Neural progenitor cell (in vitro differentiated cells): Measurements from ENCODE around the gene FAM50A. TPM values are rescaled to one million over a fixed set of nuclear protein-coding genes. Genes with fewer than 3 reads are reported as not detected.

Experiments
- DNase-seq: peaks from one replicate; pipeline ENCODE4 v3.0.0-alpha.2; 2016; ENCODE audit warnings: low spot score
- H2AFZ ChIP-seq: fragments of 200-600 bp; sonication (generic); replicated peaks from 2 replicates; pipeline ENCODE4 v1.6.1; 2016; ENCODE audit warnings: antibody characterized with exemption
- H3F3A ChIP-seq: fragments of 200-600 bp; sonication (generic); 2 replicates; pipeline ENCODE4 v1.6.1; 2016; ENCODE audit warnings: antibody characterized with exemption, low read depth
- H3K27ac ChIP-seq: fragments of 200-600 bp; sonication (generic); 2 replicates; pipeline ENCODE4 v1.5.1; 2016; ENCODE audit warnings: mild to moderate bottlenecking
- H3K27me3 ChIP-seq: fragments of 200-600 bp; sonication (generic); 2 replicates; pipeline ENCODE4 v1.6.1; 2016; ENCODE audit warnings: mild to moderate bottlenecking, moderate library complexity
- H3K36me3 ChIP-seq: fragments of 200-600 bp; sonication (generic); 2 replicates; pipeline ENCODE4 v1.5.1; 2016
- H3K4me1 ChIP-seq: fragments of 200-600 bp; sonication (generic); 2 replicates; pipeline ENCODE4 v1.6.1; 2016; ENCODE audit warnings: mixed run types
- H3K4me2 ChIP-seq: fragments of 200-600 bp; sonication (generic); 2 replicates; pipeline ENCODE4 v1.6.1; 2016
- H3K4me3 ChIP-seq: fragments of 200-600 bp; sonication (generic); 2 replicates; pipeline ENCODE4 v1.5.1; 2016
- H3K79me2 ChIP-seq: fragments of 200-600 bp; sonication (generic); 2 replicates; pipeline ENCODE4 v1.6.1; 2016; ENCODE audit warnings: low read depth
- H3K9ac ChIP-seq: fragments of 200-600 bp; sonication (generic); 2 replicates; pipeline ENCODE4 v1.6.1; 2016
- H3K9me3 ChIP-seq: fragments of 200-600 bp; sonication (generic); 2 replicates; pipeline ENCODE4 v1.5.1; 2016; ENCODE audit warnings: low read depth
- H4K20me1 ChIP-seq: fragments of 200-600 bp; sonication (generic); 2 replicates; pipeline ENCODE4 v1.6.1; 2016; ENCODE audit warnings: low read depth
- H3K27ac Mint-ChIP-seq: 3 replicates; pipeline ENCODE4 v1.8.0; 2021; ENCODE audit warnings: mixed read lengths
- H3K27me3 Mint-ChIP-seq: 2 replicates; pipeline ENCODE4 v1.8.0; 2022; ENCODE audit warnings: low read depth, mild to moderate bottlenecking, inconsistent platforms, moderate library complexity, mixed read lengths; ENCODE audit not compliant: insufficient read depth
- H3K36me3 Mint-ChIP-seq: 3 replicates; pipeline ENCODE4 v1.8.0; 2021; ENCODE audit warnings: mixed read lengths
- H3K4me1 Mint-ChIP-seq: 3 replicates; pipeline ENCODE4 v1.8.0; 2021; ENCODE audit warnings: mixed read lengths
- H3K4me3 Mint-ChIP-seq: 3 replicates; pipeline ENCODE4 v1.8.0; 2021; ENCODE audit warnings: mild to moderate bottlenecking, moderate library complexity, mixed read lengths
- H3K9me3 Mint-ChIP-seq: 3 replicates; pipeline ENCODE4 v1.8.0; 2020; ENCODE audit warnings: mixed read lengths
- EZH2 ChIP-seq: fragments of 200-600 bp; sonication (generic); IDR thresholded peaks from 2 replicates; pipeline ENCODE4 v1.6.1; 2017; ENCODE audit warnings: antibody characterized with exemption, mild to moderate bottlenecking, moderate library complexity
- EZH2phosphoT487 ChIP-seq: fragments of 200-600 bp; sonication (generic); IDR thresholded peaks from 2 replicates; pipeline ENCODE4 v1.6.1; 2017; ENCODE audit warnings: antibody characterized with exemption
- total RNA-seq: library from RNA; depleted of rRNA; stranded (reverse); fragments of >200 nt; gene quantifications from 2 replicates; pipeline ENCODE4 v1.2.3, GENCODE V29; 2015; ENCODE audit warnings: low replicate concordance
- TF ChIP-seq, protein P1 (sequence below): fragments of 200-600 bp; sonication (generic); IDR thresholded peaks from 2 replicates; pipeline ENCODE4 v1.5.1; 2017; ENCODE audit warnings: antibody characterized with exemption, mild to moderate bottlenecking

The FAM50A gene
- total RNA-seq, 1 donor from 2014 or later = 30.4 TPM

DNA sequence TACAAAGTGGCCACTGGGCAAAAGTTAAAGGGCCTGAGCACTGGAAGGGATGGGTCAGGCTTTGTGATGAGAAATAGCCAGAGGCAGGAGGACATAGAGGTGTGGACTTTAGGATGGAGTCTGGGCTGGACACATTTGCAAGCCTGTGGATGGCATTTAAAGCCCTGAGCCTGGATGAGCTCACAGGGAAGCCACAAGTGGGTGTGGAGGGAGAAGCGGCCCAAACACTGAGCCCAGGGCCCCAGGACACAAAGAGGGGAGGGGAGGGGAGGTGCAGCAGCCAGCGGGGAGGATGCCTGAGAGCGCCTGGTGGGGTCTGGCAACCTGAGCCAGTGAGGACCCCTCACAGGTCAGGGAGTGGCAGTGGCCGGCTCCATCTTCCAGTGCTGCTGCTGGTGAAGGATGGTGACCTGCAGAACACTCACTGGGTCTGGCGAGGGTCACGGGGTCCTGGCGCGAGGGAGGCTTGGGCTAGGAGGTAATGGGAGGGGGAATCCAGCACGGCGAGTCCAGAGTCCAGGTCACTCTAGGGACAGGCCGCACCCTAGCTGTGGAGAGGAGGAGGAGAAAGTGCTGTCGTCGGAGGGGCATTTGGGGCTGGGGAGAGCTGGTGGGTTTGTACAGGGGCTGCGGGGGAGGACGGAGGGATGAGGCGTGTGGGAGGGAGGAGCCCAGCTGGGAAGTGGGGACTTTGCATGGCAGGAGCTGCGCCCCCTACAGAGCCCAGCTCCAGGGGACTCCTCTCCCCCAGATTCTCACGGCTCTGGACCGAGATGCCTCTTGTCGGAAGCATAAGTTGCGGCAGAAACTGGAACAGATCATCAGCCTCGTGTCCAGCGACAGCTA, 28.1 kb downstream of the FAM50A start:
- Histone ChIP-seq H2AFZ (no peak overlapping the region), H3K9me3 (no peaks in the 10 kb centered on the region), H3F3A (no peaks in the 10 kb centered on the region), H3K4me1 (no peaks in the 10 kb centered on the region), H3K36me3 (no peaks in the 10 kb centered on the region), H3K4me2 (no peak overlapping the region), H3K9ac (no peak overlapping the region), H3K27me3 (no peaks in the 10 kb centered on the region), H3K79me2 (no peaks in the 10 kb centered on the region), H3K27ac (no peak overlapping the region), H3K4me3 (no peak overlapping the region), H4K20me1 (no peaks in the 10 kb centered on the region)
- no peak overlapping the region for H3K27ac Mint-ChIP-seq
- peaks cover 19% of the 10 kb centered on the region for H3K9me3 Mint-ChIP-seq
- no peaks in the 10 kb centered on the region for H3K4me1 Mint-ChIP-seq
- no peak overlapping the region for H3K4me3 Mint-ChIP-seq
- peaks cover 15% of the 10 kb centered on the region for H3K36me3 Mint-ChIP-seq
- DNase-seq = no peak
- no peak for TF ChIP-seq EZH2phosphoT487
- TF ChIP-seq EZH2 = no peak
- peaks cover 3% of the 10 kb centered on the region for H3K27me3 Mint-ChIP-seq

DNA sequence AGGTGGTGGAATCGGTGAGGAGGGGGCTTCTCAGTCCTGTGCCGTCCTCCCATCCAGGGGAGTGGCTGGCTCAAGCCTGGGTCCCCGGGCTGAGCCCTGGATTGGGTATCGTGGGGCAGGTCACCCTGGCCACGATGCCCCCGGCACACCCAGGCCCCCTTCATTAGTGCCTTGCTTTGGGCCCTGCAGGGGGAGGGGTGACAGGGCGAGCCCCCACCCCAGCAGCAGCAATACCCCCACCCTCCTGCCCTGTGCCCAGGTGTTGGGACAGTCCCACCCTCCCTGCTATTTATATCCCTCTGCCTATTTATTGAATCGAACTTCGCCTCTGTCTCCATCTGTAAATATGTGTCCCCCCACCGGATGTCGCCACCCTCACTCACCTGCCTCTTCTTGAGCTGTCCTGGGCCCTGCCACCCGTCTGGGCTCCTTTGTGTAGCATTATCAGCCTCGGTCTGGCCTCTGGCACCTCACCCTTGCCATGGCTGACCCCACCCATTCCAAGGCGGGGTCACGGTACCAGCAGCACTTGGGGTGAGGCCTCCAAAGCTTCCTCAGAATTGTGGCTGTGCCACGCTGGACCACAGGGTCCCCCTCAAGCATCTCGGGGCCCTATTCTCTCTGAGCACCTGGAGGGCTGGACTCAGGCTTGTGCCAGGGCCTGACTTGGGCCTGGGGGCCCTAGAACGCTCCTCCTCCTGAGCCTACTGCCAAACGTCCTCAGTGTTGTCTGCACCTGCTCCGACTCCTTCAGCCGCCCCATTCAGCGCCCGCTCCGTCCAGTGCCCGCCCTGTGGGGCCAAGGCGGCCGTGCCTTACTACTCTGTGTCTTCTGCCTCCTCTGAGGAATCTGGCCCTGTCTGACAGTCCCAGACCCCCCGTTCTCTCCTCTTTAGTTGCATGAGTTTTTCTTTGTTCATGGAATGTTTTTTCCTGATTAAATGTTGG, 29.0 kb downstream of the FAM50A start:
- Histone ChIP-seq H3K36me3 (no peaks in the 10 kb centered on the region), H3K79me2 (no peaks in the 10 kb centered on the region), H3K27ac (no peak overlapping the region), H3K4me1 (no peaks in the 10 kb centered on the region), H3K4me3 (no peak overlapping the region), H4K20me1 (no peaks in the 10 kb centered on the region), H2AFZ (no peak overlapping the region), H3K9me3 (no peaks in the 10 kb centered on the region), H3K4me2 (no peak overlapping the region), H3K9ac (no peak overlapping the region), H3F3A (no peaks in the 10 kb centered on the region), H3K27me3 (no peaks in the 10 kb centered on the region)
- no peaks in the 10 kb centered on the region for H3K4me1 Mint-ChIP-seq
- TF ChIP-seq, protein P1, sequence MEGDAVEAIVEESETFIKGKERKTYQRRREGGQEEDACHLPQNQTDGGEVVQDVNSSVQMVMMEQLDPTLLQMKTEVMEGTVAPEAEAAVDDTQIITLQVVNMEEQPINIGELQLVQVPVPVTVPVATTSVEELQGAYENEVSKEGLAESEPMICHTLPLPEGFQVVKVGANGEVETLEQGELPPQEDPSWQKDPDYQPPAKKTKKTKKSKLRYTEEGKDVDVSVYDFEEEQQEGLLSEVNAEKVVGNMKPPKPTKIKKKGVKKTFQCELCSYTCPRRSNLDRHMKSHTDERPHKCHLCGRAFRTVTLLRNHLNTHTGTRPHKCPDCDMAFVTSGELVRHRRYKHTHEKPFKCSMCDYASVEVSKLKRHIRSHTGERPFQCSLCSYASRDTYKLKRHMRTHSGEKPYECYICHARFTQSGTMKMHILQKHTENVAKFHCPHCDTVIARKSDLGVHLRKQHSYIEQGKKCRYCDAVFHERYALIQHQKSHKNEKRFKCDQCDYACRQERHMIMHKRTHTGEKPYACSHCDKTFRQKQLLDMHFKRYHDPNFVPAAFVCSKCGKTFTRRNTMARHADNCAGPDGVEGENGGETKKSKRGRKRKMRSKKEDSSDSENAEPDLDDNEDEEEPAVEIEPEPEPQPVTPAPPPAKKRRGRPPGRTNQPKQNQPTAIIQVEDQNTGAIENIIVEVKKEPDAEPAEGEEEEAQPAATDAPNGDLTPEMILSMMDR = no peak
- TF ChIP-seq EZH2 = no peak
- no peak for TF ChIP-seq EZH2phosphoT487
- no peak overlapping the region for H3K27ac Mint-ChIP-seq
- DNase-seq = no peak
- peaks cover 25% of the 10 kb centered on the region for H3K9me3 Mint-ChIP-seq
- H3K27me3 Mint-ChIP-seq = peaks cover 3% of the 10 kb centered on the region
- H3K36me3 Mint-ChIP-seq = peaks cover 15% of the 10 kb centered on the region
- H3K4me3 Mint-ChIP-seq = peak overlapping the region; percentile 38

DNA sequence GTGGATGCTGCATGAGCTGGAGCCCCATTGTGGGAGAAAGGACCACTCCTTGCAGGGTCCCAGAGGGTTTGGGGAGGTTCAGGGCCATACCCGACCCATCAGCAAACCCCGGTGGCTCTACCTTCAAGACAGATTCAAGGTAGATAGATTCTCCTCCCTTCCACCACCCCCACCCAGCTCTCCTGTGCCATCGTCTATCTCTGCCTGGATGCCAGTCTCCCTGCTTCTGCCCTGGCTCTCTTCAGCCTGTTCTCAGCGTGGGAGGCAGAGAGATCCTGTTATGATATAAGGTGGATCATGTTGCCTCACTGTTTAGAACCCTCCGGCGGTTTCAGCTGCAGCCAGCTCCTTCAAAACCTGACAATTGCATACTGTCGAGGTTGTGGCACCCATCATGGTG, 29.7 kb downstream of the FAM50A start:
- no peak for DNase-seq
- peaks cover 3% of the 10 kb centered on the region for H3K27me3 Mint-ChIP-seq
- Histone ChIP-seq H3F3A (no peaks in the 10 kb centered on the region), H3K9ac (no peak overlapping the region), H3K4me1 (no peaks in the 10 kb centered on the region), H2AFZ (no peak overlapping the region), H3K4me3 (no peak overlapping the region), H3K9me3 (no peaks in the 10 kb centered on the region), H3K4me2 (no peak overlapping the region), H4K20me1 (no peaks in the 10 kb centered on the region), H3K27me3 (no peaks in the 10 kb centered on the region), H3K36me3 (no peaks in the 10 kb centered on the region), H3K27ac (no peak overlapping the region), H3K79me2 (no peaks in the 10 kb centered on the region)
- peaks cover 15% of the 10 kb centered on the region for H3K36me3 Mint-ChIP-seq
- H3K4me1 Mint-ChIP-seq = no peaks in the 10 kb centered on the region
- TF ChIP-seq, protein P1 = no peak
- no peak for TF ChIP-seq EZH2phosphoT487
- no peak for TF ChIP-seq EZH2
- no peak overlapping the region for H3K4me3 Mint-ChIP-seq
- H3K9me3 Mint-ChIP-seq = peaks cover 28% of the 10 kb centered on the region
- H3K27ac Mint-ChIP-seq = no peak overlapping the region
